NCI-H748 (cell line): ENCODE results near the gene PEX5L.
A peak's percentile ranks its signal among the peaks of the same experiment; 100 is the strongest.

ENCODE experiments used
- DNase-seq: peaks from one replicate; lab custom pipeline; 2025; ENCODE audit not compliant: unreplicated experiment; lab: John Stamatoyannopoulos, UW

PEX5L gene

DNA sequence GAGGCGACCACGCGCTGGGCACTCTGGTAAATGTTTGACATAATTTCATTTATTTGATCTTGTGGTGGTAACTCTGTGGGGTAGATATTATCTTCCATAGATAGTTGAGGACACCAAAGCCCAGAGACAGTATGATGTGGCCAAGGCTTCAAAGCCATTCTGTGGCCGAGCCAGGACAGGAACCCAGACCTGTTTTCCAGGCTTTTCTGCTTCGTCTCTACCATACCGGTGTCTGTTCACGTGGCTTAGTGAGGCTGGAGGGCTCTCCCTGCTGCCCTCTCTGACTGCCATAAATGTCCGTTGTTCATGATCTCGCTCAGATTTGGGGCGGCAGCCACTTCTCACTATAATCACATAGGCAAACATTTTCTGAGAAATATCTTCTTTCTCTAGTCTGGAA, 134.7 kb downstream of the PEX5L start:
- DNase-seq = no peak

DNA sequence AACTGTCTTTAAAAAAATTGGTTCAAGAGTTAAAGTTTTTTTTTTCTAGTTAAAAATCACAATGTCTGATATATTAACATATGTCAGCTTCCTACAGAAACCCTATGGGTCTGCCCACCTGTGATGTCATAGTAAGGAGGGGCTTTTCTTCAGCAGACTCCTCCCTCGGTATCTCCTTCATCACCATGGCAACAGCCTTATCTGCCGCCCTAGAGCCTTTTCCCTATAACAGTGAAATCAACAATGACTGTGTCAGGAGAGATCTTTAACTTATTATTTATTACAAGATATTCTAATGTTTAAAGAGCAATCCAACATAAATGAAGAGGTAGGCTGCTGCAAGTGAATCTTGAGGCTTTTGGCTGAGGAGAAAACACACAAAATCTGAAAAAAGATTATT, 138.7 kb downstream of the PEX5L start:
- peak; percentile 60 for DNase-seq

DNA sequence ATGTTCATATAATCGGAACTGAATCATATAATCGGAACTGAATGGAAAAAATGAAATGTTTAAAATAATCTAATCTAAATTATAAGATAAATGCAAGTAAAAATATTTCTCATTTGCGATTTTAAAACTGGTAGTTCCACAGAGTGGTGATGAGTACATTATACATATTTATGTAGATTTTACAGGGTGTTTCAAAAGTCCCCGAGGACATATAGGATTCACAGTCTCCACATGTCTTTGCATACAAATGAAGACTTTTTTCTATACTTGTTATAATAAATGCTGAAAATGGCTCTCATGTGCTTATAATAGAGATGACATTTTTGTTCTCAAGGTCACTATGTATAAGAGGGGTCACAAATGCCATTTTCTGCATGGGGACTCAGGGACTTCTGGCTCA, 139.5 kb downstream of the PEX5L start:
- no peak for DNase-seq

DNA sequence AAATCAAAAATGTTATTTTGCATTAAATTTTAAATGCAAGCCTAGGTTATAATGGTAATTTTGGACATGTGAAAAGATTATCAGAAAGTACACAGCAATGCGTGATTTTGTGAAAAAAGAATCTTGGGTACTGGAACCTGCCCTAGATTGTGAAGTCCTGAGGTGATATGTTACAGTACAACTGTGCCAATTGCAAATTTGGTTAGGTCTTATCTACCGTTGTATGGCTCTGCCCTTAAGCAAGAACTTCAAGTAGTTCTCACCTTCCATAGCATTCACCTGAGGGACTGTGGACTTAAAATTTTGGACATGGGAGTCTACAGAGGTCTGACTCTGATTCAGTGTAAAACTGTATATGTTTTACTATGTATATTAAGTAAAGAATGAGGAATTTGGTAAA, 140.2 kb downstream of the PEX5L start:
- DNase-seq = no peak

DNA sequence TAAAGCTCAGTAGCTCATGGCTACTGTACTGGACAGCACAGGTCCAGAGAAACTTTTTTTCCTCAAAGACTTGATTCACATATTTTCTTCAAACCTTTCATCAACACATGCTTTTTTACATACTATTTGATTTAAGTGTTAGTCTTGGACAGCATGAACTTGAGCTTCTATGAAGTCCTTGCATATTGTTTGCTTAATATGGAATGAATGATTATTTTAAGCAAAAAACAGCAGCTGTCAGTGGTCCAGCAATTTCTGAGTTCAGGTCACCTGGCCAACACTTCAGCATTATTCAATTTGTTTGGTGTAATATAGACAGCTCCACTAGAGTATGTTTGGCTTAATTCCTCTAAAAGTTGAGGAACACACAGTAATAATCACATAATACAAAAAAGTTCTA, 141.4 kb downstream of the PEX5L start:
- no peak for DNase-seq

DNA sequence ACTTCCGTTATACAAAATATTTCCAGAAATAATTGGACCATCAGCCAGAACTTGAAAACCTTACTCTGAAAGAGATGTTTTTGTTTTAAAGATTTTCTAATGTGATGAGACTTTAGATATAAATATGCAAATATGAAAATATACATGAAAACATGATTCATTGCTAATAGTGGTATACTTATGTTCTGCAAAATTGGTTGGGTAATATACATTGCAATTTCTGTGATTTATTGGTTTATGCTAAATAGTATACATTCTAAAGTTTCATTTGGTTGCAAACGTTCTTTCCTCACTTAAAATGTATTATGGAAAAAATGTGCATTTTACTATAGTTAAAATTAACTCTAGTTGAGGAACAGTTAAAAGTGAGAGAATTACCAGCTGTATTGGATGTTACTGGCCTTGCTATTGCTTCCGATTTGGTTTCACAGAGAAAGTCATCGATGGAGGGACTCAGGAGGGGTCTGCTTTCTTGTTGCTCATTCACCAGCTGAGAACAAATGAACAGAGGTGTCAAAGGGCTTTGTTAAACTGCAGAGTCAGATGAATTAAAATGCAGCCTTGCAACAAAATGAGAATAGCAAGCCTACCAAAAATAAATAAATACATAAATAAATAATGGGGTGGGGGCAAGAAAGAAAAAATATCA, 149.3 kb downstream of the PEX5L start:
- DNase-seq = no peak

DNA sequence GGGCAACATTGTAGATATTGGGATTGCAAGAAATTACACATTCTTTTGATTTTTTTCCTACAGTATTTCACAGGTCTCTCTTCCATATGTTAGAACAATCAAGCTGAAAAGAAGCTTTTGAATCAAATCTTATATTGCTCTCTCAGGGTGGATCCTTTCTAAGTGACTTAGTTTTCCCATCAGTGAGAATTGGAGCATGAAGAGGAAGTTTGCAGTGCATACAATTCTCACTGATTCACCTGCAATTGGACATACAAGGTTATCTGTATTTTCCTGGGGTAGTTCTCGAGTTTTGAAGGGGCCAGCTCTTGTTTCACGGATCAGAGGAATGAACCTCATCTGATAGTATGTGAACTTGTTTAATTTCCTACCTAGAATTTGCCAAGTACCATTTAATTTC, 150.8 kb downstream of the PEX5L start:
- no peak for DNase-seq

DNA sequence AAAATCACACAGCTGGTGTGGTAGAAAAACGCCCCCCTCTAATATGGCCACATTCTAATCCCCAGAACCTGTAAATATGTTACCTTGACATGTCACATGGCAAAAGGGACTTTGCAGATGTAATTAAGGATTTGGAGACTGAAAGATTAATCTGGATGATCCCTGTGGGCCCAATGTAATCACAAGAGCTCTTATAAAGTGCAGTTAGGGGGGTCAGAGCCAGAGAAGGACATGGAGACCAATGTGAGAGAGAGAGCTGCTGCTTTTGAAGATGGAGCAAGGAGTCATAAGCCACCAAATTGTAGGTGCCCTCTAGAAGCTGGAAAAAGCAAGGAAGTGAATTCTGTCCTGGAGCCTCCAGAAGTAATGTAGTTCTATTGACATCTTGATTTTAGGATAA, 152.6 kb downstream of the PEX5L start:
- DNase-seq = no peak

DNA sequence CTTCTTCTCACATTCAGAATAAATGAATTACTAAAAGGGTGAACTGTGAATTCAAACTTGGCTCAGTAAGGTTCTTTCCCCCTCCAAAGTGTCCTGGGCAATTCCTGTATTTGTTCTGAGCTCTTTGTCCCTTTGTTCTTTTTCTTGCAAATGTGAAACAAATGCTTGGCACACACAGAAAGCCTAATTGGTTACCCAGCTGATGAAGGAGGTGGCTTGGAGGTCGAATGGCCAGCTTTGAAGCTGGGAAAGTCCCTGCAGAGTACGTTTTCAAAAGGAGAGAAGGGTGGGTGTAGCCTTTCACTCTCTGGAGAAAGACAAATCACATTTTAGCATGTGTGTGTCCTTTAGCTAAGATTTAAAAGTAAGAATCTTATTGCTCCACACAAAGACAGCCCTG, 154.4 kb downstream of the PEX5L start:
- DNase-seq = no peak

DNA sequence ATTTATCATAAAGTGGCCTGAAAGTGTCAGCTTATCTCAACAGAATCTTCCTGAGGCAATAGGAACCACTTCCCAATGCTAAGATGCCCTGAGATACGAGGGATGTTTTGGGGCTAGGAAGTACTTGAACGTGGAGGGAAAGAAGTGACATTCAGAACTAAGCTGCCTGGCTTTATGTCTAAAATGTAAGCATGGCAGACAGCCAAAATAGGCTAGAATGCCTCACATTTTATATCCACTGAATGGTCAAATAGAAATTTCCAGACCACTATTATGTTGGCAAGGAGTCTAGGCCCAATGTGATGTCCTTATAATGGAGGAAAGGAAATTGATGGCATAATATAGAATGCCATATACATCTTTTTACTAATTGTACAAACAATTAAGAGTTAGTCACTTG, 154.9 kb downstream of the PEX5L start:
- no peak for DNase-seq

DNA sequence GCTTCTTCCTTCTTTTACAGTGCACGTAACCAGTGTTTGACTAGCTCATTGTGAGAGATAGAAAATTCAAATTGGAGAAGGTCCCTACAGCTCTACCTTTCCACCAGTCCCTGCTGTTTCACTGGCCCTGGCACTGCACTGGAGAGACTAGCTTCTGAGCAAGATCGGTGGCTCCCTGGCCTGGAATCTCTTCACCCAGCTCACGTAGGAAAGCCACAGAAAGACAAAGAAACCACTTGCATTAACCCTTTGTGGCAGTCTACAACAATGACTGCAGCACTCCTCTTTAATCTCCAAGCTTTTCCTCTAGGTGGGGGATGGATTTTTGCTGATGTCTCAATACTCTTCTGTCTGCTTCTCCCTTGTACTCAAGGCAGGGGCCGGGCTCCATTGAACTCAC, 155.9 kb downstream of the PEX5L start:
- DNase-seq = no peak

DNA sequence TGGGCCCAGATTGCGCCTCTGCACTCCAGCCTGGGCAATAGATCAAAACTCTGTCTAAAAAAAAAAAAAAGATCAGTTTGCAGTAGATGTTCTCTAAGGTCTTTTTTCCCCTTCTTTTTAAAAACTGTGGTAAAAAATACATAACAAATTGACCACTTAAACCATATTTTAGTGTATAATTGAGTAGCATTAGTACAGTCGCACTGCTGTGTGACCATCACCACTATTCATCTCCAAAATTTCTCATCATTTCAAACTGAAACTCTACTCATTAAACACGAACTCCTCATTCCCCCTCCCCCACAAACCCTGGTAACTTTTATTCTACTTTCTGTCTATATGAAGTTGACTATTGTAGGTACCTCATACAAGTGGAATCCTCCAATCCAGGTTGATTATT, 160.3 kb downstream of the PEX5L start:
- no peak for DNase-seq

DNA sequence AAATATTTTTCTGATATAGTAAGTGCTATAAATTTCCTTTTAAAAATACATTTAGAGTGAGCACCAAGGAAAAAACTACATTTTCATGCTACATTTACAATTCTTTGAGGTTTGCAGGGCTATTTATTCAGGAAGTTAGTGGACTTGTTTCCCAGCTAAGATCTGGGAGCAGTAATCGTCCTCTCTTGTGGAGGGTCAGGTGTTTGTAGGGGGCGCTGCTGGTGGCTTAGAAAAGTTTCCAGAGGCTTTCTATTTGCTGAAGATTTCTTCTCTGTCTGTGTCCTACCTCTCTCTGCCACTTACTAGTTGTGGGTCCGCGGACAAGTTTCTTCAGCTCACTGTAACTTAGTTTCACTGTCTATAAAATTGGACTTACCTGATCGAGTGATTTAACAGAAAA, 163.9 kb downstream of the PEX5L start:
- DNase-seq = no peak

DNA sequence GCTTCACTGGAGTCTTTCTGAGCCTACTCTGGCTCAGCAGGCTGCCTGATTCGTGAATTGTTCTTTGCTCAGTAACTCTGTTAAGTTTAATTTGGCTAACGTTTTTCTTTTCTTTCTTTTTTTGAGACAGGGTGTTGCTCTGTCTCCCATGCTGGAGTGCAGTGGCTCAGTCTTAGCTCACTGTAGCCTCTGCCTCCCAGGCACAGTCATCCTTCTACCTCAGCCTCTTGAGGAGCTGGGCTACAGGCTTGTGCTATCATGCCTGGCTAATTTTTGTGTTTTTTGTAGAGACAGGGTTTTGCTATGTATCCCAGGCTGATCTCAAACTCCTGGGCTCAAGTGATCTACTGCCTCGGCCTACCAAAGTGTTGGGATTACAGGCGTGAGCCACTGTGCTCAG, 165.0 kb downstream of the PEX5L start:
- no peak for DNase-seq

DNA sequence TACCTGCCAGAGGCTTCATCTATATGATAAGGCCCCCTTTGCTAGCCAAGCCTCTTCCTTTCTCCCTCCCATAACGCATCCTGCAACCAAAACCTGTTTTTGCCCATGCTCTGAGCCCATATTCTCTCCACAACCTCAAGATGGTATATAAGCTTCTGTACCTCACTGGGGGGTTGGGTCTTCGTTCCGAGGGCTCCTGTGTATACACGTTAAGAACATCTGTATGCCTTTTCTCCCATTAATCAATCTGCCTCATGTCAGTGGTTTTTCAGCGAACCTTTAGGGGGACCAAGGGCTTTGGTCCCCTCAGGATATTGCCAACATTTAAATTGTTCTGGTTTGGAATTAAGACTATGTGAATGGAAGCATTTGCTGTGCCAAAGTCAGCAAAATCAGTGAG, 168.0 kb downstream of the PEX5L start:
- no peak for DNase-seq

DNA sequence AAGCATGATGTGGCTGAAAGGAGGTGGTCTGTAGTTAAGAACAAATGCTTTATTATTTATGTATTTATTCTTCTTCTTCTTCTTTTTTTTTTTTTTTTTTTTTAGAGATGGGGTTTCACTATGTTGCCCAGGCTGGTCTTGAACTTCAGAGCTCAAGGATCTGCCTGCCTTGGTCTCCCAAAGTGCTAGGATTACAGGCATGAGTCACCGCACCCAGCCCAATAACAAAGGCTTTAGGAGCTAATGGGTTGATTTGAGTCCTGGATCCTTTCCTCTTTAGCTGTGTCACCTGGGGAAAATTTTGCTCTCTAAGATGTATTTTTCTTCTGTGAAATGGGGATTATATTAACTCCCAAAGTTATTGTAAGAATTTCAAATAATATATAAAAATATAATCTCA, 168.8 kb downstream of the PEX5L start:
- no peak for DNase-seq

DNA sequence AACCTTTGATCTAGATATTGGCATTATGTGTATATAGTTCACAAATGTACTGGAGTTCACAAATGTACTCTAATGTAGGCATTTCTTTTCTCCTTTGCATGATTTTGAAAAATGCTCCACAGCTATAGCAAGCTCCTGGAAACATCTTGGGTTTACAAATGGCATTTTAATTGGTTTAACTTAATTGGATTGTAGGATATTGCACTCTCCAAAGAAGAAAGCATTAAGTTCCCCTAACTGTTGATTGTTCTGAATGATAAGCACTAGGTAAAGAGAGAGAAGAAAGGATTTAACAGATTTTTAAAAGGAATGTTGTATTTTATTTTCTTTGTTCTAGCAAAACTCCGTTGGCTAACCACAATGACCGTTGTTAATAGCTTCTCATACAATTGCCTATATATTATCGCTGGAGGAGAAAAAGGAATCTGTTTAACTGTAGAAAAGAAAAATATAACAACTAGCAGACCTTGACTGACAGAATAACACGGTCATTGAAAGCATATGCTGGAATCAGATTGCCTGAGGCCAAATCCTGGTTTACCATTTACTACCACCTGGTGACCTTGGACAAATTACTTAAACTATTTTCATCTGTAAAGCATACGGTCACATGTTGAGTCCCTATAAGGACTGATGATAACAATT, 170.8 kb downstream of the PEX5L start:
- DNase-seq = no peak

DNA sequence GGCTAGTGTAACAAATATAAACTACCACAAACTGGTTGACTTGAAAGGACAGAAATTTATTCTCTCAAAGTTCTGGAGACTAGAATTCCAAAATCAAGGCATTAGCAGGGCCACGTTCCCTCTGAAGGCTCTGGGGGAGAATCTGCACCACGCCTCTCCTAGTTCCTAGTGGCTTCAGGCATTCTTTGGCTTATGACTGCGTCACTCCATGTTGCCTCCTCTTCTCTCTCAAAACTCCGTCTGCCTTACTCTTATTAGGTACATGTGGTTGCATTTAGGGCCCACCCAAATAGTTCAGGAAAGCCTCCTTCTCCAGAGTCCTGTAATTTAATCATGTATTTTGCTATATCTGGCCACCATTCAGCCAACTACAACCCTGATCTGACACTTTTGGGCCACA, 174.8 kb downstream of the PEX5L start:
- DNase-seq = no peak

DNA sequence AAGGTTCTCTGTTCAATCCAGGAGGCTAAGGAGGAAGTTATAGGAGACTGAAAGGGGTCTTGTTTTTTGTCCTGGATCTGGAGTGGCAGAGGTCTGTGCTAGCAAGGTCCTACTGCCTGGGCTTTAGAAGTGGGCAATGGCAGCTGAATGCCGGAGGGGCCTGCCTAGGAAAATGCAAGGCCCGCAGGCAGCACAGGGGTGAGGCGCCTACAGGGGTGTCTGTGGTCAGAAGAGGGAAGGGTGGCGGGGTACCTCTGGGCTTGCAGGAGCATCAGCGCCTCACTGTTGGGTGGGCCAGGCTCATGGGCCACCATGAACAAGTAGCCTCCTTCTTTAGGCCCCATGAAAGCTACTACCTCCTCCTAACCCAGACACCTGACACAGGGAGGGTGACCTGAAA, 175.4 kb downstream of the PEX5L start:
- DNase-seq = no peak

DNA sequence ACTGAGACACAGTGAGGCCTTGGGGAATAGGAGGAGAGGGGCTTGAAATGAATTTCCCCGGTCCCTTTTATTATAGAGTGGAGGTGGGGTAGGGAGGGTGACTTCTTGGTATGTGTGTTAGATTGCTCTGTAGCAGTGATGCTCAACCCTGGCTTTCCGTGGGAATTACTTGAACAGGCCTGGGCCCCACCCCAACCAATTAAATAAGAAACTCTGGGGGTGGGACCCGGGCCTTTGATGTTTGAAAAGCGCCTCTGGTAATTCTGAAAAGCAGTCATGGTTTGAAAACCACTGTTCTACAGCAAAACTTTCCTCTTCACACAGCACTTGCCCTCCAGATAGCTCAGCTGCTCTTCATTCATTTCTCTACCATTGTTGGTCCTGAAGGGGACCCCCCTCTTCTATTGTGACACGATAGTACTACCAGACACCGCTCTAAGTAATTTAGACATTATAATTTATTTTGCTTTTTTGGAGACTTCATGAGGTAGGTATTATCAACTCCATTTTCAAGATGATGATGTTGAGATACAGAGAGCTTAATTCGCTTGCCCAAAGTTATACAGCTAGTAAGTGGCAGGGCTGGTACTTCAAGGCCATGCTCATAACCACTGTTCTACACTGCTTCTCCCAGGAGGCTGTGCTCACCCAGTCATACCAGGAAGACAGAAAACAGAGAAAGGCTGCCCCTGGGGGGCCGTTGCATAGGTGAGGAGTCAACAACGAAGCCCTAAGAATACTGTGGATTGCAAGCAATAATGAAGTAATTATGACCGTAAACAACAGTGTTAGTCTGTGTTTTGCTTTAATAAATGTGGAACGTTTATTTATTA, 176.2 kb downstream of the PEX5L start:
- no peak for DNase-seq

DNA sequence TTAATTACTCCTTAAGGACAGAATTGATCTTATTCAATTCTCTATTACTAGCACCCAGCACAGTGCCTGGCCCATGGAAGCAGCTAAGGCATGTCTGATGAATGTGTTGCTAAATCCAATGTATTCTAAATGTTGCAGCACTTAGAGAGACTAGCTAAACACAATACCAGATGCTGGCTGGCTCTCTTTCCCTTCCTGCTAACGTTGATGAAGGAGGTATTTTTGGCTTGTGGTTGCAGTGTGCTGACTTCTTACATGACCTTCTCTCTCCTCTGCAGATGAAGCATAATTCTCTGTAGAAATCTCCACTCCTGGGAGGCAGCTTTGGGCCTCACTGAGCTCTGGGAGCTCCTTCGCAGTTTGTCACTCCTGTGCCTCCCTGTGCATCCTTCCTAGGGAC, 183.6 kb downstream of the PEX5L start:
- DNase-seq = no peak

DNA sequence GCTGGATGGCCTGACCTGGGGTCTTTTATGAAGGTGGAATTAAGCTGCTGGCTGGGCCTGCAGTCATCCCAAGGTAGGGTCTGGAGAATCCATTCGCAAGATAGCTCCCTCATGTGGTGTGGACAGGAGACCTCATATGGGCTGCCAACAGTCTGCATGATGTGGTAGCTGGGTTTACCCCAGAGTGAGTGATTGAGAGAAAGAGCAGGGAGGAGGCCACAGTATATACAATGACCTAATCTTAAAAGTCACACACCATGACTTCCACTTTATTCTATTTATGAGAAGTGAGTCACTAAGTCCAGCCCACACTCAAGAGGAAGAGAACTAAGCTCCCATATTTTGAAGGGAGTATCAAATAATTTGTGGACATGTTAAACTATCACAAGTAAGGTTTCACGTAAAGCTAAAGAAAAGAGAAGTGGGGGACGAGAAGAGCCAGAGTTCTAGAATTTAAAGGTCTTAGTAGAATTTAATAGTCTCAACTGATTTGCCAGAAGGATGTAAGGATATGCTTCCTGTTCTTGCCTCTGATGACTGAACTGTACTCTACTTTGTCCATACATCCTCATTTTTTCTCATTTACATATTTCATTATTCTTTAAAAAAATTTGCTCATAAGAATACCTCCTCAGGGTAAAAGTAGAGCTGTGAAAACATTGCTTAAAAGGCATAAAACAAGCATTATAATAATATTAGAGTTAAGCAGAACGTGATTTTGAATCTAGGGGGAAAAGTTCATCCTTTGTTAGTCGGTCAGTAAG, 184.4 kb downstream of the PEX5L start:
- DNase-seq = no peak
